Adipose tissue (tissue), 3 donors: Measurements from ENCODE around the gene GLUD1. TPM values are rescaled to one million over a fixed set of nuclear protein-coding genes. Genes with fewer than 3 reads are reported as not detected.
"Not testable (repeated sequence)": the region's sequence is repeated elsewhere in the genome, so short reads cannot be mapped to it uniquely, and the experiment has no call there.

Source experiments
- H3K27ac ChIP-seq: one replicate; pipeline ENCODE4 v1.5.1; 2013; ENCODE audit warnings: low read depth, low read length
- WGBS, 3 donors: extraction: QIAGEN DNeasy Blood & Tissue Kit; methylation state at CpG; one replicate each; pipeline ENCODE4 v1.1.7; 2013; 5-methylcytosine and 5-hydroxymethylcytosine counted together
- polyA plus RNA-seq, 3 donors: library from polyadenylated mRNA; stranded (reverse); fragments of 200-250 nt; gene quantifications; one replicate each; pipeline ENCODE4 v1.2.3, GENCODE V29; 2013
- donor health status: healthy with polysubstance abuse.
- donor health status: Bipolar disorder and iron deficiency.
- donor health status: healthy.

Gene GLUD1
- polyA plus RNA-seq, 3 donors = 44.9 to 83.7 (median 69.8) TPM

GRCh38 chr10:87014986-87015716 lies 79.5 kb downstream of the GLUD1 start:
- H3K27ac ChIP-seq = not testable (repeated sequence)
- WGBS, 3 donors = 73 to 85% (median 79%) methylated on average over 8 to 9 of the region's 10 CpGs

GRCh38 chr10:87013528-87013927 lies 81.1 kb downstream of the GLUD1 start:
- not testable (repeated sequence) for H3K27ac ChIP-seq
- 25 to 77% (median 40%) methylated on average over 2 to 3 of the region's 3 CpGs for WGBS, 3 donors

GRCh38 chr10:87009134-87009696 lies 85.4 kb downstream of the GLUD1 start:
- not testable (repeated sequence) for H3K27ac ChIP-seq
- WGBS, 3 donors = 65 to 89% (median 81%) methylated on average over 13 to 18 of the region's 18 CpGs

- WGBS, 3 donors = 92 to 98% (median 96%) methylated on average over 7 of the region's 7 CpGs
- not testable (repeated sequence) for H3K27ac ChIP-seq
Measured at GRCh38 chr10:87008303-87008702, 86.3 kb downstream of the GLUD1 start.

DNA sequence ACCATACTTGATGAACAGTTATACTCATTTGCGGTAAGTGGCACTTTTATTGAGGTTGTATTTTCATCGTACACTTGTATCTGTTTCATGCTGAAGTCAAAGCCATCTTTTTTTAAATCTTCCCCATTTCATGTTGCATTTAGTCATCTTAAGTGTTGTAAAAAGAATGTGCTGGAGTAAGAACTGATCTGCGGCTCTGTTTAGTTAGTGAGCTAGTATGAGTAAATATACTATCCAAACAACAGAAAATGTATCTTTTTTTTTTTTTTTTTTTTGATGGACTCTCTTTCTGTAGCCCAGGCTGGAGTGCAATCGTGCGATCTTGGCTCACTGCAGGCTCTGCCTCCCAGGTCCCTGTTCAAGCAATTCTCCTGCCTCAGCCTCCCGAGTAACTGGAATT lies 87.0 kb downstream of the GLUD1 start:
- 63 to 96% (median 89%) methylated on average over 4 to 6 of the region's 6 CpGs for WGBS, 3 donors
- not testable (repeated sequence) for H3K27ac ChIP-seq

- WGBS, 3 donors = 0 to 50% (median 33%) methylated on average over 1 of the region's 1 CpG
- H3K27ac ChIP-seq = not testable (repeated sequence)
Measured at GRCh38 chr10:87007124-87007523, 87.5 kb downstream of the GLUD1 start.

GRCh38 chr10:87000491-87000890 lies 94.2 kb downstream of the GLUD1 start:
- 71 to 81% (median 75%) methylated on average over 3 of the region's 3 CpGs for WGBS, 3 donors
- H3K27ac ChIP-seq = no peak overlapping the region

Other genes with a start within 250 kb of the GLUD1 start
- gene MMRN2, start 137.2 kb downstream of the GLUD1 start, polyA plus RNA-seq = 10 to 100 TPM in 2 of 3 donors, 1 to 10 TPM in 1; 6.1 to 56.1 (median 22.4) TPM
- gene SNCG, start 136.2 kb downstream of the GLUD1 start, polyA plus RNA-seq = 100 to 1,000 TPM in 2 of 3 donors, 1 to 10 TPM in 1; 7.0 to 142 (median 100) TPM
- 1,000 to 10,000 TPM in 2 of 3 donors, 100 to 1,000 TPM in 1; 135 to 2,071 (median 1,031) TPM for gene ADIRF, start 126.4 kb downstream of the GLUD1 start, polyA plus RNA-seq
- not detected for gene FAM25A, start 74.5 kb downstream of the GLUD1 start, polyA plus RNA-seq
- 10 to 100 TPM in 2 of 3 donors, 1 to 10 TPM in 1; 9.0 to 21.7 (median 15.0) TPM for gene SHLD2, start 363 bp upstream of the GLUD1 start, polyA plus RNA-seq
- gene NUTM2A, start 130.6 kb upstream of the GLUD1 start, polyA plus RNA-seq = 1 to 10 TPM; 1.0 to 1.5 (median 1.3) TPM